OCI-LY3 (cell line): Measurements from ENCODE around the gene MAGI1.

Experiments used
- EZH2phosphoT487 ChIP-seq: fragments of 200-600 bp; shearing (Covaris generic); IDR thresholded peaks from 2 replicates; pipeline ENCODE4 v1.6.1; 2018; ENCODE audit warnings: antibody characterized with exemption, mixed run types, low read depth
- TF ChIP-seq, protein P1 (sequence below): fragments of 200-600, 300-600 bp; sonication (generic); IDR thresholded peaks from 2 replicates; pipeline ENCODE4 v1.5.1; 2014; ENCODE audit warnings: antibody characterized with exemption, low read length, low read depth

DNA sequence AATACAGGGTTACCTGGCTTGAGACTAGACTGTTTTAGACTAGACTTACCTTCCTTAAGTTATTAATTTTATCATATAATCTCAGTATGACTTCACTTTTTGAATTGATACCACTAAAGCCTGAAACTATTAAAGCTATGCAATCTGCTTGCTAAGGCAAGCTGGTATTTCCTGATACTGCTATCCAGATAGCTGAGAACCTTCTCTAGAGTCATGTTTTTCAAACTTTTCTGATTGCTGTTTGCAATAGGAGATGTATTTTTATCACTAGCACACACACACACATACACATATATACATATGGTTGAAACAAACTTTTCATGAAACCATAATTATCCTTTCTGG lies 9.3 kb upstream of the MAGI1 start:
- TF ChIP-seq, protein P1, sequence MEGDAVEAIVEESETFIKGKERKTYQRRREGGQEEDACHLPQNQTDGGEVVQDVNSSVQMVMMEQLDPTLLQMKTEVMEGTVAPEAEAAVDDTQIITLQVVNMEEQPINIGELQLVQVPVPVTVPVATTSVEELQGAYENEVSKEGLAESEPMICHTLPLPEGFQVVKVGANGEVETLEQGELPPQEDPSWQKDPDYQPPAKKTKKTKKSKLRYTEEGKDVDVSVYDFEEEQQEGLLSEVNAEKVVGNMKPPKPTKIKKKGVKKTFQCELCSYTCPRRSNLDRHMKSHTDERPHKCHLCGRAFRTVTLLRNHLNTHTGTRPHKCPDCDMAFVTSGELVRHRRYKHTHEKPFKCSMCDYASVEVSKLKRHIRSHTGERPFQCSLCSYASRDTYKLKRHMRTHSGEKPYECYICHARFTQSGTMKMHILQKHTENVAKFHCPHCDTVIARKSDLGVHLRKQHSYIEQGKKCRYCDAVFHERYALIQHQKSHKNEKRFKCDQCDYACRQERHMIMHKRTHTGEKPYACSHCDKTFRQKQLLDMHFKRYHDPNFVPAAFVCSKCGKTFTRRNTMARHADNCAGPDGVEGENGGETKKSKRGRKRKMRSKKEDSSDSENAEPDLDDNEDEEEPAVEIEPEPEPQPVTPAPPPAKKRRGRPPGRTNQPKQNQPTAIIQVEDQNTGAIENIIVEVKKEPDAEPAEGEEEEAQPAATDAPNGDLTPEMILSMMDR = no peak
- no peak for TF ChIP-seq EZH2phosphoT487
